Epithelial cell of esophagus (primary cell): ENCODE results near the gene DDX21.

Experiments
- DNase-seq: peaks from one replicate; pipeline ENCODE4 v3.0.0; 2010; ENCODE audit warnings: low read depth
- H3K4me3 ChIP-seq: 2 replicates; pipeline ENCODE4 v1.5.1; 2011; ENCODE audit warnings: mild to moderate bottlenecking, low read length, control low read depth
- TF ChIP-seq, protein P1 (sequence below): IDR thresholded peaks from 2 replicates; pipeline ENCODE4 v1.5.1; 2011; ENCODE audit warnings: low read depth, mild to moderate bottlenecking, low read length, control low read depth, inconsistent platforms; ENCODE audit not compliant: insufficient read depth; ENCODE audit errors: missing control alignments

Gene DDX21

DNA sequence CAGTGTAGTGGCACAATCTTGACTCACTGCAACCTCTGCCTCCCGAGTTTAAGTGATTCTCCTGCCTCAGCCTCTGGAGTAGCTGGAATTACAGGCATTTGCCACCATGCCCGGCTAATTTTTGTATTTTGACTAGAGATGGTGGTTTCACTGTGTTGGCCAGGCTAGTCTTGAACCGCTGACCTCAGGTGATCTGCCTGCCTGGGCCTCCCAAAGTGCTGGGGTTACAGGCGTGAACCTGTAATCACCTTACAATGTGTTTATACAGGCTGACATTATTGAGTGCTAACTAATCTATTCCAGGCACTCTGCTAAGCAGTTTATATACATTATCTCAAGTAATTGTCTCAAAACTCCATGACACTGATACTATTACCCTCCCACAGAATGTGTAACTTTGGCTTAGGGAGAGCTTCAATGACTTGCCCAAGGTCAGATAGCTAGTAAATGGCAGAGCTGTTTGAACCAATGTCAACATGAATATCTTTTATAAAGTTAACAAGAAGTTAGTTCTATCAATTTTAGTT lies 69.5 kb downstream of the DDX21 start:
- no peak for DNase-seq
- H3K4me3 ChIP-seq, result no peak overlapping the region
- TF ChIP-seq, protein P1, sequence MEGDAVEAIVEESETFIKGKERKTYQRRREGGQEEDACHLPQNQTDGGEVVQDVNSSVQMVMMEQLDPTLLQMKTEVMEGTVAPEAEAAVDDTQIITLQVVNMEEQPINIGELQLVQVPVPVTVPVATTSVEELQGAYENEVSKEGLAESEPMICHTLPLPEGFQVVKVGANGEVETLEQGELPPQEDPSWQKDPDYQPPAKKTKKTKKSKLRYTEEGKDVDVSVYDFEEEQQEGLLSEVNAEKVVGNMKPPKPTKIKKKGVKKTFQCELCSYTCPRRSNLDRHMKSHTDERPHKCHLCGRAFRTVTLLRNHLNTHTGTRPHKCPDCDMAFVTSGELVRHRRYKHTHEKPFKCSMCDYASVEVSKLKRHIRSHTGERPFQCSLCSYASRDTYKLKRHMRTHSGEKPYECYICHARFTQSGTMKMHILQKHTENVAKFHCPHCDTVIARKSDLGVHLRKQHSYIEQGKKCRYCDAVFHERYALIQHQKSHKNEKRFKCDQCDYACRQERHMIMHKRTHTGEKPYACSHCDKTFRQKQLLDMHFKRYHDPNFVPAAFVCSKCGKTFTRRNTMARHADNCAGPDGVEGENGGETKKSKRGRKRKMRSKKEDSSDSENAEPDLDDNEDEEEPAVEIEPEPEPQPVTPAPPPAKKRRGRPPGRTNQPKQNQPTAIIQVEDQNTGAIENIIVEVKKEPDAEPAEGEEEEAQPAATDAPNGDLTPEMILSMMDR, result no peak

- no peak for DNase-seq
- no peak overlapping the region for H3K4me3 ChIP-seq
- TF ChIP-seq, protein P1, result no peak
These were observed 77.3 kb downstream of the DDX21 start for GRCh38 chr10:69033256-69033655.
